NCI-H526 treated with DMSO at 0.1 percent for 48 hours (cell line): ENCODE data around the gene PIK3CB.
"Not testable (repeated sequence)": the region's sequence is repeated elsewhere in the genome, so short reads cannot be mapped to it uniquely, and the experiment has no call there.

ENCODE experiments used
- DNase-seq: peaks from one replicate; lab custom pipeline; 2025; lab: John Stamatoyannopoulos, UW

PIK3CB gene

DNA sequence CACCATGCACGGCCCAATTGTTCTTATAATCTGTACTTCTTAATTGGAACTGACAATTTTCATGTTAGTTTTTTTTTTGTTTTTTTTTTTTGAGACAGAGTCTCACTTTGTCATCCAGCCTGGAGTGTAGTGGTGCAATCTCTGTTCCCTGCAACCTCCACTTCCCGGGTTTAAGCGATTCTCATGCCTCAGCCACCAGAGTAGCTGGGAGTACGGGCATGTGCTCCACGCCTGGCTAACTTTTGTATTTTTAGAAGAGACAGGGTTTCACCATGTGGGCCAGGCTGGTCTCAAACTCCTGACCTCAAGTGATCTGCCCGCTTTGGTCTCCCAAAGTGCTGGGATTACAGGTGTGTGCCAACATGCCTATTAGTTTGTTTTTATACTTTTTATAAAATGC lies 153.8 kb downstream of the PIK3CB start:
- DNase-seq: not testable (repeated sequence)

- DNase-seq: no peak
Measured at GRCh38 chr3:138678874-138679392, 155.8 kb downstream of the PIK3CB start.

DNA sequence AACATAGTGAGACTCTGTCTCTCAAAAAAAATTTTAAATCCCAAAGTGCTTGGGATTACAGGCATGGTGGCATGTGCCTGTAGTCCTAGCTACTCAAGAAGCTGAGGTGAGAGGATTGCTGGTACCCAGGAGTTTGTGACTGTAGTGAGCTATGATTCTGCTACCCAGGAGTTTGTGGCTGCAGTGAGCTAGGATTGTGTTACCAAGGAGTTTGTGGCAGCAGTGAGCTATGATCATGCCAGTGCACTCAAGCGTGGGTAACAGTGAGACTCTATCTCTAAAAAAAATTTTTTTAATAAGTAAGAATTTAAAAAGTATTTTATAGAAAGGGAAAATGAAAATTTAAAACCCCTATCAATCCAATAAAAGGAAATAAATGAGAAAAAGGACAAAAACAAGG lies 156.6 kb downstream of the PIK3CB start:
- no peak for DNase-seq

GRCh38 chr3:138675393-138675792 lies 159.3 kb downstream of the PIK3CB start:
- no peak for DNase-seq

DNA sequence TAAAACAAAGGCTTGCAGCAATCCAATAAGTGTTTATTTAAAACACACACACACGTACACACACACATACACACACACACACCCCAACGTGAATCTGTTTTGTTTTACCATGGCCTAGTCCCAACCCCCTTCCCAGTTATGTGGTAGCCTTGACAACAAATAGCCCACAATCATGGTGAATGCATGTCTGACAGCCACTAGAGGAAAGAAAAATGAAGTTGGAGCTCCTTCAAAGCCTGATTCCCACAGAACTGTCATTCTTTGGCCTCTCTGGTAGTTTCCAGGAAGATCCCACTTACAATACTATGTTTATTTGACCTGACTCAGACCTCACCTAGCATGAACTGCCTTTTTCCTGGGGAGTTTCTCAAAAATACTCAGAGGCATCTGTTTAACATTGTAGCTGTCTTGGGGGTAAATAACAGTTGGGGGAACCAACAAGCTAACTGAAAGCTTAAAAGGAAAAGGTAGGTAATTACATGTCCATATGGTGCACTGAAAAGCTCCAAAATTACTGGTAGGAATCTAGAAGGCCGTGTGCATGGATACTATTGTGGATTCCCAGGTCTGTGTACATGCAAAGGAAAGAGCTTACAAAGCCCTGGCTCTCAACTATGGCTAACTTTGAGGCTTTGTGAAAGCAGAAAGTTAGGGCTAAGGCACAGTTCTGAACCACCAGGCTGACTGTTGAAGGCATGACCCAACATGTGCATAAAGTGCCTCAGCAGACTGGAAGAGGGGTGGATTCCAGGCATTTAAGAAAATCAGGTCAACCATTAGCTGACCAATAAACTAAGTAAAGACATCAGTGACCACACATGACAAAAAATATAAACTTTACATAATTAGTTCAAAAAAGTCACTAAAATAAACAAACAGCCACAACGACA lies 160.8 kb downstream of the PIK3CB start:
- no peak for DNase-seq

- no peak for DNase-seq
Measured at GRCh38 chr3:138670407-138670806, 164.3 kb downstream of the PIK3CB start.

- DNase-seq: no peak
Measured at GRCh38 chr3:138668107-138668506, 166.6 kb downstream of the PIK3CB start.

GRCh38 chr3:138657508-138657907 lies 177.2 kb downstream of the PIK3CB start:
- DNase-seq: no peak

DNA sequence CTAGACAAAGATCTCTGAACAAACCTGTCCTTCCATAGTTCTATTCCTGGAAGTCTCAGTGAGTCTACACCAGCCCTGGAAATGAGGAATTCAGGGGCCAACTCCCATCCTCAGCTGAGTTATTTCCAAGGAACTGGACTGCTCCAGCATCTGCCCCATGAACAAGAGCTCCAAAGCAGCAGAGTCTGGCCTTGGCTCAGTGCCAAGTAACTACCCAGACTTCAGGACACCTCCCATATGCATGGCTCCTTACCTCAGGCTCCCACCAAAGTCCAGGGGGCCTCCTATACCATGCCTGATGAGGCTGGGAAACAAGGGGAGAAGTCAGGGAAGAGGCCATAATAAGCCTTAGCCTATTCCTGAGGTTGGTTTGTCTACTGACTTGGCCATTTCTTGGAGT lies 181.2 kb downstream of the PIK3CB start:
- no peak for DNase-seq

- no peak for DNase-seq
Measured at GRCh38 chr3:138649134-138649533, 185.6 kb downstream of the PIK3CB start.

- no peak for DNase-seq
Measured at GRCh38 chr3:138646513-138646912, 188.2 kb downstream of the PIK3CB start.

- no peak for DNase-seq
Measured at GRCh38 chr3:138646008-138646407, 188.7 kb downstream of the PIK3CB start.

DNA sequence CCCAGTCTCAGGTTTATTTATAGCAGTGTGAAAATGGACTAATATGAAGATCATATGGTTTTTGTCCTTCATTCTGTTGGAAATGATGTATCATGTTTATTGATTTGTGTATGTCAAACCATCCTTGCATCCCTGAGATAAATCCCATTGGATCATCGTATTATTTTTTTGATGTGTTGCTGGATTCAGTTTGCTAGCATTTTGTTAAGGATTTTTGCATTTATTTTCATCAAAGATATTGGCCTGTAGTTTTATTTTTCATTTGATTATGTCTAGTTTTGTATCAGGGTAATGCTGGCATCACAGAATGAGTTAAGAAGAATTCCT lies 191.8 kb downstream of the PIK3CB start:
- DNase-seq: no peak

GRCh38 chr3:138642226-138642926 lies 192.4 kb downstream of the PIK3CB start:
- no peak for DNase-seq

DNA sequence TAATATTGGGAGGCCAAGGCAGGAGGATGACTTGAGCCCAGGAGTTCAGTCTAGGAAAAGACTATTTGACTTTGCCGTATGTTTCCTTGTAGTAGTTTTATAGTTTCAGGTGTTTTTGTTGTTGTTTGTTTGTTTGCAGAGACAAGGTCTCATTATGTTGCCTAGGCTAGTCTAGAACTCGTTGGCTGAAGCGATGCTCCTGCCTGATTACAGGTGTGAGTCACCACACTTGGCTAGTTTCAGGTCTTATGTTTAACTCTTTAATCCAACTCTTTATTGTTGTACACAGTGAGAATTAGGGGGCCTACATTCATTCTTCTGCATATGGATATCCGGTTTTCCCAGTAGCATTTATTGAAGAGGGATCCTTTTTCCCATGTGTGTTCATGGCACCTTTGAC lies 194.2 kb downstream of the PIK3CB start:
- no peak for DNase-seq

DNA sequence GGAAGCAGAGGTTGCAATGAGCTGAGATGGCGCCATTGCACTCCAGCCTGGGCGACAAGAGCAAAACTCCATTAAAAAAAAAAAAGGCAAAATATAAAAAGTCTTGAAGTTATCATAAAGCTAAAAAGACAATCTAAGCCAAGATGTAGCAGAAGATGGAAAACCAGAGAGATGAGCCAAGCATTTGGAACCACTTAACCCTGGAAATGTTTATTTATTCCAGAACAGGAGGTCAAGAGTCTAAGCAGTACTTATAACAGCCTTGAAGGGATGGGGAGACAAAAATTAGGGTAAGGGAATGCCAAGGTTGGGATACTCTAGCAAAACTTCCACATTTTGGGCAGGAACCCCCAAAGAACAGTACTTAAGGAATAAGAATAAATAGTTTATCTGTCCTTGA lies 196.1 kb downstream of the PIK3CB start:
- no peak for DNase-seq

- no peak for DNase-seq
Measured at GRCh38 chr3:138629526-138629925, 205.2 kb downstream of the PIK3CB start.

- no peak for DNase-seq
Measured at GRCh38 chr3:138625707-138626365, 208.9 kb downstream of the PIK3CB start.

GRCh38 chr3:138624518-138624917 lies 210.2 kb downstream of the PIK3CB start:
- DNase-seq: no peak

GRCh38 chr3:138620431-138620830 lies 214.3 kb downstream of the PIK3CB start:
- DNase-seq: no peak

GRCh38 chr3:138615462-138615861 lies 219.3 kb downstream of the PIK3CB start:
- DNase-seq: no peak

DNA sequence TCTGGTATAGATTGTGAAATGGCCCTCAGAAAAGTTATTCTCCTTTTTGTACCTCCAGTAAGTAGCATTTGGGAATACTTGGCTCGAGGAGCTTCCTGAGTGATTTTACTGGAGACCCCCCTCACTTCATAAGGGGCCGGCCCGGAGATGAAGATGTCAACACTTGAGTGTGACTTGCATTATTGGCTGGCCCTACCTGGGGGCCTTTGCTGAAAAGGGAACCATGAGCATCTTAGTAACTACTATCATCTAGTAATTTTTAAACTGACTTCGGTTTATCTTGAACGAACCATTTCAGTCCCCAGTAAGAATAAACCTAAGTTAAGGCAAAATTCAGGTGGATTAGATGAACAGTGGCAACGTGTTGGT lies 224.8 kb downstream of the PIK3CB start:
- DNase-seq: no peak
